SK-N-SH treated with all-trans-retinoic acid at 6 μM for 48 hours (cell line): ENCODE results near the gene SLC22A23.

ENCODE experiments used
- ARNTL ChIP-seq: fragments of 450-650 bp; formaldehyde crosslinking; IDR thresholded peaks from 2 replicates; pipeline ENCODE4 v1.5.0; 2020; ENCODE audit warnings: low read depth, mild to moderate bottlenecking, moderate library complexity, borderline replicate concordance
- BACH2 ChIP-seq: fragments of 250-450 bp; sonication (Bioruptor Pico); IDR thresholded peaks from 2 replicates; pipeline ENCODE4 v1.9.0; 2021; ENCODE audit warnings: mild to moderate bottlenecking, borderline replicate concordance
- ESRRG ChIP-seq: fragments of 250-450 bp; sonication (Bioruptor Pico); IDR thresholded peaks from 2 replicates; pipeline ENCODE4 v1.6.1; 2021; ENCODE audit warnings: mild to moderate bottlenecking
- TCF4 ChIP-seq: fragments of 250-450 bp; sonication (Bioruptor Pico); IDR thresholded peaks from 2 replicates; pipeline ENCODE4 v1.8.0; 2021; ENCODE audit warnings: mild to moderate bottlenecking, moderate library complexity, borderline replicate concordance
- ZFP30 ChIP-seq: fragments of 450-650 bp; formaldehyde crosslinking; IDR thresholded peaks from 2 replicates; pipeline ENCODE4 v1.5.0; 2022; ENCODE audit warnings: mild to moderate bottlenecking, moderate library complexity
- ZNF70 ChIP-seq: fragments of 450-650 bp; formaldehyde crosslinking; IDR thresholded peaks from 2 replicates; pipeline ENCODE4 v1.5.0; 2020; ENCODE audit warnings: mild to moderate bottlenecking, moderate library complexity
- TF ChIP-seq, protein P1 (sequence below): fragments of 250-450 bp; sonication (Bioruptor Pico); IDR thresholded peaks from 2 replicates; pipeline ENCODE4 v1.5.0; 2020; ENCODE audit warnings: mild to moderate bottlenecking, moderate library complexity
- TF ChIP-seq, protein P2 (sequence below): fragments of 250-450 bp; sonication (Bioruptor Pico); IDR thresholded peaks from 2 replicates; pipeline ENCODE4 v1.8.0; 2021; ENCODE audit warnings: low read depth, mild to moderate bottlenecking, moderate library complexity, borderline replicate concordance
- TF ChIP-seq, protein P3 (sequence below): fragments of 250-450 bp; sonication (Bioruptor Pico); IDR thresholded peaks from 2 replicates; pipeline ENCODE4 v1.8.0; 2020; ENCODE audit warnings: mild to moderate bottlenecking, moderate library complexity, borderline replicate concordance

DNA sequence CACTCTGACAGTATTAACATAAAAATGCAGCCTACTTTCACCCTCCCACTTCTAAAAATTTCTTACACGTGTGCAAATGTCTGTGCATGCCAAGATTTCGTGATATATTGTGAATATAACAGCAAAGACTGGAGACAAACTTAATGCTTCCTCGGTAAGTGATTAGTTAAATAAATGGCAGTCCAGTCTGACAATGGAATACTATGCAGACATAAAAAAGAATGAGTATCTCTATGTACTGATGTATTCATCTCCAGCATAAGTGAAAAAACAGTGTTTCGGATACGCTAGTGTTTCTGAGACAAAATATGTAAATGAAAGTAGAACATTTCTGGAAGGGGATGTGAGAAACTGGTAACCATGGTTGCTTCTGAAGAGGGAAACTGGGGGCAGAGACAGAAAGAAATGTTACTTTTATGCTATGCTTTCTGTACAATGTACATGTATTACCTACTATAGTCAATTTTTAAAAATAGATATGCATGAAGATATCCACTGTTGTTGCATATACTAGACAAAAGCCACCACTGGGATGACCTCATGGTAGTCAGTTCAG lies 7.0 kb downstream of the SLC22A23 start:
- TF ChIP-seq ZFP30 (CRISPR knock-in tag) (no peak), BACH2 (no peak), ESRRG (no peak), ZNF70 (CRISPR knock-in tag) (no peak), ARNTL (no peak), TCF4 (CRISPR knock-in tag) (no peak)
- TF ChIP-seq, protein P1, sequence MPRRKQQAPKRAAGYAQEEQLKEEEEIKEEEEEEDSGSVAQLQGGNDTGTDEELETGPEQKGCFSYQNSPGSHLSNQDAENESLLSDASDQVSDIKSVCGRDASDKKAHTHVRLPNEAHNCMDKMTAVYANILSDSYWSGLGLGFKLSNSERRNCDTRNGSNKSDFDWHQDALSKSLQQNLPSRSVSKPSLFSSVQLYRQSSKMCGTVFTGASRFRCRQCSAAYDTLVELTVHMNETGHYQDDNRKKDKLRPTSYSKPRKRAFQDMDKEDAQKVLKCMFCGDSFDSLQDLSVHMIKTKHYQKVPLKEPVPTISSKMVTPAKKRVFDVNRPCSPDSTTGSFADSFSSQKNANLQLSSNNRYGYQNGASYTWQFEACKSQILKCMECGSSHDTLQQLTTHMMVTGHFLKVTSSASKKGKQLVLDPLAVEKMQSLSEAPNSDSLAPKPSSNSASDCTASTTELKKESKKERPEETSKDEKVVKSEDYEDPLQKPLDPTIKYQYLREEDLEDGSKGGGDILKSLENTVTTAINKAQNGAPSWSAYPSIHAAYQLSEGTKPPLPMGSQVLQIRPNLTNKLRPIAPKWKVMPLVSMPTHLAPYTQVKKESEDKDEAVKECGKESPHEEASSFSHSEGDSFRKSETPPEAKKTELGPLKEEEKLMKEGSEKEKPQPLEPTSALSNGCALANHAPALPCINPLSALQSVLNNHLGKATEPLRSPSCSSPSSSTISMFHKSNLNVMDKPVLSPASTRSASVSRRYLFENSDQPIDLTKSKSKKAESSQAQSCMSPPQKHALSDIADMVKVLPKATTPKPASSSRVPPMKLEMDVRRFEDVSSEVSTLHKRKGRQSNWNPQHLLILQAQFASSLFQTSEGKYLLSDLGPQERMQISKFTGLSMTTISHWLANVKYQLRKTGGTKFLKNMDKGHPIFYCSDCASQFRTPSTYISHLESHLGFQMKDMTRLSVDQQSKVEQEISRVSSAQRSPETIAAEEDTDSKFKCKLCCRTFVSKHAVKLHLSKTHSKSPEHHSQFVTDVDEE (CRISPR knock-in tag), result no peak
- TF ChIP-seq, protein P2, sequence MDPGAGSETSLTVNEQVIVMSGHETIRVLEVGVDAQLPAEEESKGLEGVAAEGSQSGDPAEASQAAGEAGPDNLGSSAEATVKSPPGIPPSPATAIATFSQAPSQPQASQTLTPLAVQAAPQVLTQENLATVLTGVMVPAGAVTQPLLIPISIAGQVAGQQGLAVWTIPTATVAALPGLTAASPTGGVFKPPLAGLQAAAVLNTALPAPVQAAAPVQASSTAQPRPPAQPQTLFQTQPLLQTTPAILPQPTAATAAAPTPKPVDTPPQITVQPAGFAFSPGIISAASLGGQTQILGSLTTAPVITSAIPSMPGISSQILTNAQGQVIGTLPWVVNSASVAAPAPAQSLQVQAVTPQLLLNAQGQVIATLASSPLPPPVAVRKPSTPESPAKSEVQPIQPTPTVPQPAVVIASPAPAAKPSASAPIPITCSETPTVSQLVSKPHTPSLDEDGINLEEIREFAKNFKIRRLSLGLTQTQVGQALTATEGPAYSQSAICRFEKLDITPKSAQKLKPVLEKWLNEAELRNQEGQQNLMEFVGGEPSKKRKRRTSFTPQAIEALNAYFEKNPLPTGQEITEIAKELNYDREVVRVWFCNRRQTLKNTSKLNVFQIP (CRISPR knock-in tag), result no peak
- TF ChIP-seq, protein P3, sequence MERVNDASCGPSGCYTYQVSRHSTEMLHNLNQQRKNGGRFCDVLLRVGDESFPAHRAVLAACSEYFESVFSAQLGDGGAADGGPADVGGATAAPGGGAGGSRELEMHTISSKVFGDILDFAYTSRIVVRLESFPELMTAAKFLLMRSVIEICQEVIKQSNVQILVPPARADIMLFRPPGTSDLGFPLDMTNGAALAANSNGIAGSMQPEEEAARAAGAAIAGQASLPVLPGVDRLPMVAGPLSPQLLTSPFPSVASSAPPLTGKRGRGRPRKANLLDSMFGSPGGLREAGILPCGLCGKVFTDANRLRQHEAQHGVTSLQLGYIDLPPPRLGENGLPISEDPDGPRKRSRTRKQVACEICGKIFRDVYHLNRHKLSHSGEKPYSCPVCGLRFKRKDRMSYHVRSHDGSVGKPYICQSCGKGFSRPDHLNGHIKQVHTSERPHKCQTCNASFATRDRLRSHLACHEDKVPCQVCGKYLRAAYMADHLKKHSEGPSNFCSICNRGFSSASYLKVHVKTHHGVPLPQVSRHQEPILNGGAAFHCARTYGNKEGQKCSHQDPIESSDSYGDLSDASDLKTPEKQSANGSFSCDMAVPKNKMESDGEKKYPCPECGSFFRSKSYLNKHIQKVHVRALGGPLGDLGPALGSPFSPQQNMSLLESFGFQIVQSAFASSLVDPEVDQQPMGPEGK (CRISPR knock-in tag), result no peak
